Neural progenitor cell (in vitro differentiated cells): Measurements from ENCODE around the gene ESPN. TPM values are rescaled to one million over a fixed set of nuclear protein-coding genes. Genes with fewer than 3 reads are reported as not detected.
A peak's percentile ranks its signal among the peaks of the same experiment; 100 is the strongest.
"Not testable (repeated sequence)": the region's sequence is repeated elsewhere in the genome, so short reads cannot be mapped to it uniquely, and the experiment has no call there.

ENCODE experiments used
- DNase-seq: peaks from one replicate; pipeline ENCODE4 v3.0.0-alpha.2; 2016; ENCODE audit warnings: low spot score
- H2AFZ ChIP-seq: fragments of 200-600 bp; sonication (generic); replicated peaks from 2 replicates; pipeline ENCODE4 v1.6.1; 2016; ENCODE audit warnings: antibody characterized with exemption
- H3F3A ChIP-seq: fragments of 200-600 bp; sonication (generic); 2 replicates; pipeline ENCODE4 v1.6.1; 2016; ENCODE audit warnings: antibody characterized with exemption, low read depth
- H3K27ac ChIP-seq: fragments of 200-600 bp; sonication (generic); 2 replicates; pipeline ENCODE4 v1.5.1; 2016; ENCODE audit warnings: mild to moderate bottlenecking
- H3K27me3 ChIP-seq: fragments of 200-600 bp; sonication (generic); 2 replicates; pipeline ENCODE4 v1.6.1; 2016; ENCODE audit warnings: mild to moderate bottlenecking, moderate library complexity
- H3K36me3 ChIP-seq: fragments of 200-600 bp; sonication (generic); 2 replicates; pipeline ENCODE4 v1.5.1; 2016
- H3K4me1 ChIP-seq: fragments of 200-600 bp; sonication (generic); 2 replicates; pipeline ENCODE4 v1.6.1; 2016; ENCODE audit warnings: mixed run types
- H3K4me2 ChIP-seq: fragments of 200-600 bp; sonication (generic); 2 replicates; pipeline ENCODE4 v1.6.1; 2016
- H3K4me3 ChIP-seq: fragments of 200-600 bp; sonication (generic); 2 replicates; pipeline ENCODE4 v1.5.1; 2016
- H3K79me2 ChIP-seq: fragments of 200-600 bp; sonication (generic); 2 replicates; pipeline ENCODE4 v1.6.1; 2016; ENCODE audit warnings: low read depth
- H3K9ac ChIP-seq: fragments of 200-600 bp; sonication (generic); 2 replicates; pipeline ENCODE4 v1.6.1; 2016
- H3K9me3 ChIP-seq: fragments of 200-600 bp; sonication (generic); 2 replicates; pipeline ENCODE4 v1.5.1; 2016; ENCODE audit warnings: low read depth
- H4K20me1 ChIP-seq: fragments of 200-600 bp; sonication (generic); 2 replicates; pipeline ENCODE4 v1.6.1; 2016; ENCODE audit warnings: low read depth
- H3K27ac Mint-ChIP-seq: 3 replicates; pipeline ENCODE4 v1.8.0; 2021; ENCODE audit warnings: mixed read lengths
- H3K27me3 Mint-ChIP-seq: 2 replicates; pipeline ENCODE4 v1.8.0; 2022; ENCODE audit warnings: low read depth, mild to moderate bottlenecking, inconsistent platforms, moderate library complexity, mixed read lengths; ENCODE audit not compliant: insufficient read depth
- H3K36me3 Mint-ChIP-seq: 3 replicates; pipeline ENCODE4 v1.8.0; 2021; ENCODE audit warnings: mixed read lengths
- H3K4me1 Mint-ChIP-seq: 3 replicates; pipeline ENCODE4 v1.8.0; 2021; ENCODE audit warnings: mixed read lengths
- H3K4me3 Mint-ChIP-seq: 3 replicates; pipeline ENCODE4 v1.8.0; 2021; ENCODE audit warnings: mild to moderate bottlenecking, moderate library complexity, mixed read lengths
- H3K9me3 Mint-ChIP-seq: 3 replicates; pipeline ENCODE4 v1.8.0; 2020; ENCODE audit warnings: mixed read lengths
- CTCF ChIP-seq: fragments of 200-600 bp; sonication (generic); IDR thresholded peaks from 2 replicates; pipeline ENCODE4 v1.5.1; 2017; ENCODE audit warnings: antibody characterized with exemption, mild to moderate bottlenecking
- EZH2 ChIP-seq: fragments of 200-600 bp; sonication (generic); IDR thresholded peaks from 2 replicates; pipeline ENCODE4 v1.6.1; 2017; ENCODE audit warnings: antibody characterized with exemption, mild to moderate bottlenecking, moderate library complexity
- EZH2phosphoT487 ChIP-seq: fragments of 200-600 bp; sonication (generic); IDR thresholded peaks from 2 replicates; pipeline ENCODE4 v1.6.1; 2017; ENCODE audit warnings: antibody characterized with exemption
- total RNA-seq: library from RNA; depleted of rRNA; stranded (reverse); fragments of >200 nt; gene quantifications from 2 replicates; pipeline ENCODE4 v1.2.3, GENCODE V29; 2015; ENCODE audit warnings: low replicate concordance

The ESPN gene
- total RNA-seq, 1 donor from 2014 or later: 7.1 TPM

GRCh38 chr1:6491480-6491962 is 66.9 kb downstream of the ESPN start, which contains the start of gene PLEKHG5:
PLEKHG5 (minus strand) TSS chr1:6491667; CDS start chr1:6477571, 14,096 bp downstream.
- H3K27ac Mint-ChIP-seq: no peak within 1 kb of the TSS
- peaks cover 8% of the 10 kb centered on the region for H3K27me3 Mint-ChIP-seq

GRCh38 chr1:6491966-6492365 is 67.4 kb downstream of the ESPN start:
- Histone ChIP-seq H3F3A (peaks cover 24% of the 10 kb centered on the region), H3K9me3 (no peaks in the 10 kb centered on the region), H3K4me2 (no peak overlapping the region), H3K79me2 (no peaks in the 10 kb centered on the region), H3K27me3 (peaks cover 30% of the 10 kb centered on the region), H4K20me1 (peaks cover 18% of the 10 kb centered on the region), H3K4me1 (peaks cover 10% of the 10 kb centered on the region), H3K27ac (no peak overlapping the region), H3K9ac (no peak overlapping the region), H2AFZ (no peak overlapping the region), H3K4me3 (no peak overlapping the region), H3K36me3 (no peaks in the 10 kb centered on the region)
- TF ChIP-seq CTCF (no peak), EZH2phosphoT487 (no peak), EZH2 (no peak)
- Mint-ChIP-seq H3K4me1 (peaks cover 18% of the 10 kb centered on the region), H3K36me3 (no peaks in the 10 kb centered on the region), H3K27me3 (peaks cover 6% of the 10 kb centered on the region), H3K27ac (no peak overlapping the region), H3K4me3 (peak overlapping the region; percentile 79), H3K9me3 (no peaks in the 10 kb centered on the region)
- DNase-seq: no peak

More at GRCh38 chr1:6491480-6491962, 66.9 kb downstream of the ESPN start, which contains the start of gene PLEKHG5:
- Histone ChIP-seq H3K36me3 (no peaks in the 10 kb centered on the region), H3K9ac (no peak within 1 kb of the TSS), H4K20me1 (peaks cover 13% of the 10 kb centered on the region), H3K27ac (no peak within 1 kb of the TSS), H3K79me2 (no peaks in the 10 kb centered on the region), H3F3A (peaks cover 19% of the 10 kb centered on the region), H3K4me2 (peak within 1 kb of the TSS; percentile 88), H3K4me1 (peaks cover 6% of the 10 kb centered on the region), H3K9me3 (no peaks in the 10 kb centered on the region), H3K27me3 (peaks cover 26% of the 10 kb centered on the region), H3K4me3 (peak within 1 kb of the TSS; percentile 79), H2AFZ (peak within 1 kb of the TSS; percentile 75)
- H3K4me3 Mint-ChIP-seq: peak within 1 kb of the TSS; percentile 79
- no peaks in the 10 kb centered on the region for H3K9me3 Mint-ChIP-seq
- no peak for DNase-seq
- peaks cover 18% of the 10 kb centered on the region for H3K4me1 Mint-ChIP-seq
- no peak for TF ChIP-seq EZH2phosphoT487
- TF ChIP-seq EZH2: no peak
- no peak for TF ChIP-seq CTCF
- no peaks in the 10 kb centered on the region for H3K36me3 Mint-ChIP-seq

GRCh38 chr1:6493834-6494223 is 69.3 kb downstream of the ESPN start:
- H3K4me3 Mint-ChIP-seq, H3K9ac ChIP-seq, H3K4me3 ChIP-seq, H3K27me3 Mint-ChIP-seq, H3K36me3 ChIP-seq, H3K27ac Mint-ChIP-seq, H3K9me3 Mint-ChIP-seq, DNase-seq, H3K9me3 ChIP-seq, H3K27ac ChIP-seq, H3K36me3 Mint-ChIP-seq, H3K4me2 ChIP-seq, H2AFZ ChIP-seq, H3K79me2 ChIP-seq: not testable (repeated sequence)
- Histone ChIP-seq H3F3A (peaks cover 32% of the 10 kb centered on the region), H4K20me1 (peaks cover 18% of the 10 kb centered on the region), H3K4me1 (peaks cover 24% of the 10 kb centered on the region), H3K27me3 (peaks cover 47% of the 10 kb centered on the region)
- peaks cover 27% of the 10 kb centered on the region for H3K4me1 Mint-ChIP-seq

- H3F3A ChIP-seq: peaks cover 32% of the 10 kb centered on the region
- peaks cover 18% of the 10 kb centered on the region for H4K20me1 ChIP-seq
- H3K79me2 ChIP-seq: no peaks in the 10 kb centered on the region
- no peak overlapping the region for H2AFZ ChIP-seq
- peaks cover 25% of the 10 kb centered on the region for H3K4me1 ChIP-seq
- no peak overlapping the region for H3K27ac Mint-ChIP-seq
- H3K9me3 Mint-ChIP-seq: no peaks in the 10 kb centered on the region
- TF ChIP-seq EZH2 (no peak), EZH2phosphoT487 (no peak), CTCF (no peak)
- no peaks in the 10 kb centered on the region for H3K9me3 ChIP-seq
- peaks cover 4% of the 10 kb centered on the region for H3K27me3 Mint-ChIP-seq
- DNase-seq: no peak
- H3K9ac ChIP-seq: no peak overlapping the region
- no peaks in the 10 kb centered on the region for H3K36me3 ChIP-seq
- H3K4me1 Mint-ChIP-seq: peaks cover 34% of the 10 kb centered on the region
- H3K4me3 Mint-ChIP-seq: no peak overlapping the region
- peaks cover 52% of the 10 kb centered on the region for H3K27me3 ChIP-seq
- H3K4me3 ChIP-seq: no peak overlapping the region
- no peaks in the 10 kb centered on the region for H3K36me3 Mint-ChIP-seq
- H3K4me2 ChIP-seq: no peak overlapping the region
- no peak overlapping the region for H3K27ac ChIP-seq
These were observed 70.1 kb downstream of the ESPN start for GRCh38 chr1:6494627-6495026.
